ENCODE data around the gene STK39.

DNA sequence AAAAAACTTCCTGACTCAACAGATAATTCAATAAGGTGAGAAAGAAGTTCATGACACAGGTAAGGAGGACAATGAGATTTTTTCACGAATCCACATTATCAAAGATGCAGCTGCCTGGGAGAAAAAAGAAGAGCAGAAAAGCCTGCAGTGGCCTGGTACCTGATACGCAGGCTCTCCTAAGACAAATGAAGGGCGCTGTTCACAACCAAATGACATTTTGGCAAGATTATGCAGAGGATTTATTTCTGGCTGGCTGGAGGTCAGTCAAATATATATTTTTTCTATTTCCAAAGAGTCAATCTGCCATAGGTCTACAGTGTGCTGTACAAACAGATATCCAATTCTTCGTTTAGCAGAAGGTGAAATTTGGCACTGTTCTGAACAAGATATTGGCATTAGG, 257.3 kb downstream of the STK39 start:
- no peak for TF ChIP-seq CTCF (IDR thresholded peaks at IDR 0.05)
- no peak for TF ChIP-seq POLR2A (IDR thresholded peaks at IDR 0.05)

All from lower leg skin (tissue), 3 donors.